GM13977 (cell line): Measurements from ENCODE around the gene ISG15.
"Not testable (repeated sequence)": the region's sequence is repeated elsewhere in the genome, so short reads cannot be mapped to it uniquely, and the experiment has no call there.

Experiments used
- DNase-seq: peaks from one replicate; pipeline ENCODE4 v3.0.0; 2012; ENCODE audit warnings: low spot score
- CTCF ChIP-seq: IDR thresholded peaks from 2 replicates; pipeline ENCODE4 v1.5.1; 2012; ENCODE audit warnings: mild to moderate bottlenecking, control low read depth; ENCODE audit not compliant: insufficient read depth; ENCODE audit errors: extremely low read depth, missing control alignments
- in situ Hi-C: fragments of 300-500 bp; cut with MboI; formaldehyde crosslinking; loops from one replicate; pipeline ENCODE4 v1.12.0; 2022; ENCODE audit warnings: low sequenced_read_pairs, low pct_unique_long_range_greater_than_20kb, mixed read lengths, inconsistent platforms; ENCODE audit not compliant: unreplicated experiment

ISG15 gene

GRCh38 chr1:1052003-1052840, 38.9 kb downstream of the ISG15 start:
- no peak for DNase-seq
- in situ Hi-C loops: no loop called here
- no peak for TF ChIP-seq CTCF

GRCh38 chr1:1053022-1053421, 39.7 kb downstream of the ISG15 start:
- no peak for TF ChIP-seq CTCF
- in situ Hi-C loops: no loop called here
- DNase-seq: no peak

- in situ Hi-C loops: no loop called here
- TF ChIP-seq CTCF: no peak
- no peak for DNase-seq
These were observed 40.4 kb downstream of the ISG15 start for GRCh38 chr1:1053682-1054081.

- no peak for TF ChIP-seq CTCF
- DNase-seq: no peak
- in situ Hi-C loops: no loop called here
These were observed 40.9 kb downstream of the ISG15 start for GRCh38 chr1:1054099-1054700.

GRCh38 chr1:1054971-1055370, 41.7 kb downstream of the ISG15 start:
- no peak for DNase-seq
- in situ Hi-C loops: no loop called here
- no peak for TF ChIP-seq CTCF

- TF ChIP-seq CTCF: no peak
- in situ Hi-C loops: no loop called here
- DNase-seq: no peak
These were observed 42.8 kb downstream of the ISG15 start for GRCh38 chr1:1055841-1056736.

- in situ Hi-C loops, DNase-seq: not testable (repeated sequence)
These were observed 44.4 kb downstream of the ISG15 start for GRCh38 chr1:1057769-1058087.
